ENCODE results near the gene NTM. TPM values are rescaled to one million over a fixed set of nuclear protein-coding genes. Genes with fewer than 3 reads are reported as not detected.

NTM gene
- total RNA-seq, 1 donor = 52.2 TPM

GRCh38 chr11:131954146-131954545 is 583.7 kb downstream of the NTM start:
- DNase-seq (ENCODE audit: low read depth) = no peak
- no peak overlapping the region for H3K4me3 ChIP-seq (ENCODE audit: low read depth, low read length)
- TF ChIP-seq CTCF (IDR thresholded peaks at IDR 0.05; ENCODE audit: insufficient read depth, low read length) = no peak

GRCh38 chr11:131955904-131956303 is 585.5 kb downstream of the NTM start:
- H3K4me3 ChIP-seq (ENCODE audit: low read depth, low read length) = no peak overlapping the region
- TF ChIP-seq CTCF (IDR thresholded peaks at IDR 0.05; ENCODE audit: insufficient read depth, low read length) = no peak
- no peak for DNase-seq (ENCODE audit: low read depth)

- TF ChIP-seq CTCF (IDR thresholded peaks at IDR 0.05; ENCODE audit: insufficient read depth, low read length) = peak; percentile 14
- no peak for DNase-seq (ENCODE audit: low read depth)
- no peak overlapping the region for H3K4me3 ChIP-seq (ENCODE audit: low read depth, low read length)
Observed at GRCh38 chr11:131957201-131957600, 586.8 kb downstream of the NTM start.

GRCh38 chr11:131957875-131958274 is 587.5 kb downstream of the NTM start:
- TF ChIP-seq CTCF (IDR thresholded peaks at IDR 0.05; ENCODE audit: insufficient read depth, low read length) = no peak
- no peak for DNase-seq (ENCODE audit: low read depth)
- no peak overlapping the region for H3K4me3 ChIP-seq (ENCODE audit: low read depth, low read length)

DNA sequence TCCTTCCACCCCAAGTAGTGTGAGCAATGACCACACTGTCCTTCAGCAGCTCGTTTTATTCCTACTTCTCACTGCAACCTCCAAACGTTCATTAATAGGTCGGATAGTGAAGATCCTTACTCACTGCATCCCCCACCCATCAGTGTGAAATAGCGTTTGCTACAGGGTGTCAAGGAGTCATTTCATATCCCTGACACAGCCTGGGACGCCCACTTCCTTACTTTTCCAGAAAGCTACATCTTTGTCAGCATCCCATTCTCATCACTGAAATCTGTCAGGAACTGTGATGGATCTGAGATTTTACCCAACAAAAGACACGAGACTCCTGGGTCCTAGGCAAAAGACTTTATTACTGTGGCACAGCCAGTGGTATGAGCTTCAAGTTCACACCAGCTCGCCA is 592.4 kb downstream of the NTM start:
- H3K4me3 ChIP-seq (ENCODE audit: low read depth, low read length) = no peak overlapping the region
- TF ChIP-seq CTCF (IDR thresholded peaks at IDR 0.05; ENCODE audit: insufficient read depth, low read length) = no peak
- DNase-seq (ENCODE audit: low read depth) = no peak

GRCh38 chr11:131964698-131965483 is 594.5 kb downstream of the NTM start:
- no peak for TF ChIP-seq CTCF (IDR thresholded peaks at IDR 0.05; ENCODE audit: insufficient read depth, low read length)
- no peak for DNase-seq (ENCODE audit: low read depth)
- H3K4me3 ChIP-seq (ENCODE audit: low read depth, low read length) = no peak overlapping the region

- DNase-seq (ENCODE audit: low read depth) = no peak
- no peak overlapping the region for H3K4me3 ChIP-seq (ENCODE audit: low read depth, low read length)
- TF ChIP-seq CTCF (IDR thresholded peaks at IDR 0.05; ENCODE audit: insufficient read depth, low read length) = no peak
Observed at GRCh38 chr11:131965504-131965903, 595.1 kb downstream of the NTM start.

All from fibroblast of the aortic adventitia (primary cell).